HEK293 (cell line): ENCODE results near the gene UQCR11.

ENCODE experiments used
- CTCF ChIA-PET: fragments of 350-600 bp; formaldehyde crosslinking; extraction: SDS; loops from one replicate; lab custom pipeline; 2021; ENCODE audit warnings: antibody characterized with exemption; lab: Yijun Ruan, JAX
- POLR2A ChIA-PET: fragments of 300-600 bp; formaldehyde crosslinking; extraction: SDS; loops from one replicate; lab custom pipeline; 2020; ENCODE audit warnings: antibody characterized with exemption, inconsistent platforms; lab: Yijun Ruan, JAX
- H3K27ac ChIP-seq: fragments of 200-500 bp; sonication (Bioruptor generic); 2 replicates; pipeline ENCODE4 v1.5.1; 2014; ENCODE audit warnings: low read depth, low read length, control low read depth, inconsistent platforms; ENCODE audit errors: extremely low read depth
- H3K36me3 ChIP-seq, 2 experiments: fragments of 200-500 bp in 1 of 2; sonication (Bioruptor generic) in 1 of 2; 1 replicate in 1 of 2; 2 replicates in 1 of 2; pipeline ENCODE4 v1.5.1; 2014 to 2017; ENCODE audit warnings: inconsistent platforms in 2 of 2, low read length in 2 of 2; ENCODE audit not compliant: control insufficient read depth in 2 of 2, insufficient read depth in 1 of 2
- H3K4me1 ChIP-seq: fragments of 200-500 bp; sonication (Bioruptor generic); 2 replicates; pipeline ENCODE4 v1.5.1; 2014; ENCODE audit warnings: mild to moderate bottlenecking, low read length, inconsistent platforms; ENCODE audit not compliant: control insufficient read depth, insufficient read depth
- H3K4me3 ChIP-seq: 2 replicates; pipeline ENCODE4 v1.5.1; 2011; ENCODE audit warnings: low read depth, mild to moderate bottlenecking, control low read depth, low read length, moderate library complexity
- H3K9me3 ChIP-seq: fragments of 200-500 bp; sonication (Bioruptor generic); 2 replicates; pipeline ENCODE4 v1.5.1; 2014; ENCODE audit warnings: low read depth, low read length, inconsistent platforms; ENCODE audit not compliant: control insufficient read depth, insufficient read depth
- ATF2 ChIP-seq: fragments of 450-650 bp; formaldehyde crosslinking; IDR thresholded peaks from 2 replicates; pipeline ENCODE4 v1.5.1; 2016; ENCODE audit warnings: missing biosample characterization, missing genetic modification characterization, low read depth
- ZFHX2 ChIP-seq: fragments of 450-650 bp; formaldehyde crosslinking; conservative IDR thresholded peaks from 2 replicates; pipeline ENCODE4 v1.5.1; 2016; ENCODE audit warnings: missing biosample characterization, missing genetic modification characterization
- ZFP3 ChIP-seq: fragments of 450-650 bp; formaldehyde crosslinking; IDR thresholded peaks from 2 replicates; pipeline ENCODE4 v1.5.1; 2016; ENCODE audit warnings: low read depth, missing biosample characterization, missing genetic modification characterization
- ZFP37 ChIP-seq: fragments of 450-650 bp; formaldehyde crosslinking; IDR thresholded peaks from 2 replicates; pipeline ENCODE4 v1.5.1; 2016; ENCODE audit warnings: missing biosample characterization, missing genetic modification characterization
- ZNF623 ChIP-seq: fragments of 450-650 bp; formaldehyde crosslinking; IDR thresholded peaks from 2 replicates; pipeline ENCODE4 v1.5.1; 2016; ENCODE audit warnings: missing biosample characterization, missing genetic modification characterization
- ZNF677 ChIP-seq: fragments of 450-650 bp; IDR thresholded peaks from 2 replicates; pipeline ENCODE4 v1.5.0; 2018; ENCODE audit warnings: missing biosample characterization, mild to moderate bottlenecking, missing genetic modification characterization, moderate library complexity
- TF ChIP-seq, protein P1 (sequence below): fragments of 450-650 bp; formaldehyde crosslinking; IDR thresholded peaks from 2 replicates; pipeline ENCODE4 v1.5.1; 2016; ENCODE audit warnings: missing biosample characterization, missing genetic modification characterization
- TF ChIP-seq, protein P2 (sequence below): fragments of 450-650 bp; formaldehyde crosslinking; IDR thresholded peaks from 2 replicates; pipeline ENCODE4 v1.5.1; 2016; ENCODE audit warnings: missing biosample characterization, missing genetic modification characterization
- TF ChIP-seq, protein P3 (sequence below): fragments of 450-650 bp; formaldehyde crosslinking; IDR thresholded peaks from 2 replicates; pipeline ENCODE4 v1.5.1; 2016; ENCODE audit warnings: missing biosample characterization, missing genetic modification characterization

UQCR11 gene

DNA sequence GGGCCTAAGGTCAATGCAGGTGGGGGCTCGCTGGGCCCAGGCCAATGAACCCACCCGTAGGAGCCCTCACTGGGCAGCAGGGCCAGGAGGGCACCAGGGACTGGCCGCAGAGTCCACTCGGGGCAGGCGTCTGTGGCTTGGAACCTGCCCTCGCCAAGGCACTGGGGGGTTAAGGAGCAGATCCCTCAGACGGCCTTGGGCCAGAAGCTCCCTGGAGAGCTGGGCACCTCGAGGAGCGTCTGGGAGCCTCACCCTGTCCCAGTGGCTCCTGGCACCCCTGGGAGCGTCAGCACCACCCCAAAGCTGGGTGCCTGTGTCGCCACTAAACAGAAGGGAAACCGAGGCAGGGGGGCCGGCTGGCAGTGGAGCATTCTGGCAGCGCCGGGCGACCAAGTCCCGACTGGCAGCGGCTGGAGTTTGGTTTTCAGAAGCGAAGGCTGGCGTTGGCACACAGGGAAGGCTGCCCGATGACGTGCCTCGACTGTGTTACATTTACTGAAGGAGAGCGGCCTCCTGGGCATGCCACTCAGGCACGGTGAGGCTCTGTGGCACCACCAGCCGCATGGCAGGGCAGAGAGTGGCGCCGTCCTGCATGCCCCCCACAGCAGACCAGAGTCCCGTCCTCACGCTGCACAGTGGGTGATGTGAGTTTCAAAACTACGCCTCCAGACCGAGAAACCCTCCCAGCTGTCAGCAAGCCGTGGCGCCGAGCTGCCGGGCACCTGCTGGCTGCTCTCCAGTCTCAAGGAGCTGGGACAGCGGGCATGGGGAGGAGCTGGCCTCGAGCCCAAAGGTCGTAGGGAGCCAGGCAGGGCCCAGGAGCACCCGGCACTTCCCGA, 28.0 kb downstream of the UQCR11 start:
- H3K4me3 ChIP-seq, result no peak overlapping the region
- no peaks in the 10 kb centered on the region for H3K9me3 ChIP-seq
- ChIA-PET POLR2A (no interaction called here), CTCF (interaction anchor here (0.8 kb wide), 1 partner anchor 28 kb away, joined by 3 read pairs; the partner anchor contains the start of gene UQCR11)
- H3K4me1 ChIP-seq, result no peaks in the 10 kb centered on the region
- H3K27ac ChIP-seq, result no peak overlapping the region
- TF ChIP-seq ATF2 (tag by site-specific recombination), result no peak
- TF ChIP-seq, protein P1, sequence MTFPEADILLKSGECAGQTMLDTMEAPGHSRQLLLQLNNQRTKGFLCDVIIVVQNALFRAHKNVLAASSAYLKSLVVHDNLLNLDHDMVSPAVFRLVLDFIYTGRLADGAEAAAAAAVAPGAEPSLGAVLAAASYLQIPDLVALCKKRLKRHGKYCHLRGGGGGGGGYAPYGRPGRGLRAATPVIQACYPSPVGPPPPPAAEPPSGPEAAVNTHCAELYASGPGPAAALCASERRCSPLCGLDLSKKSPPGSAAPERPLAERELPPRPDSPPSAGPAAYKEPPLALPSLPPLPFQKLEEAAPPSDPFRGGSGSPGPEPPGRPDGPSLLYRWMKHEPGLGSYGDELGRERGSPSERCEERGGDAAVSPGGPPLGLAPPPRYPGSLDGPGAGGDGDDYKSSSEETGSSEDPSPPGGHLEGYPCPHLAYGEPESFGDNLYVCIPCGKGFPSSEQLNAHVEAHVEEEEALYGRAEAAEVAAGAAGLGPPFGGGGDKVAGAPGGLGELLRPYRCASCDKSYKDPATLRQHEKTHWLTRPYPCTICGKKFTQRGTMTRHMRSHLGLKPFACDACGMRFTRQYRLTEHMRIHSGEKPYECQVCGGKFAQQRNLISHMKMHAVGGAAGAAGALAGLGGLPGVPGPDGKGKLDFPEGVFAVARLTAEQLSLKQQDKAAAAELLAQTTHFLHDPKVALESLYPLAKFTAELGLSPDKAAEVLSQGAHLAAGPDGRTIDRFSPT (tag by site-specific recombination), result peak; percentile 52
- H3K36me3 ChIP-seq, result peaks cover 17 to 56% of the 10 kb centered on the region in 2 experiments

DNA sequence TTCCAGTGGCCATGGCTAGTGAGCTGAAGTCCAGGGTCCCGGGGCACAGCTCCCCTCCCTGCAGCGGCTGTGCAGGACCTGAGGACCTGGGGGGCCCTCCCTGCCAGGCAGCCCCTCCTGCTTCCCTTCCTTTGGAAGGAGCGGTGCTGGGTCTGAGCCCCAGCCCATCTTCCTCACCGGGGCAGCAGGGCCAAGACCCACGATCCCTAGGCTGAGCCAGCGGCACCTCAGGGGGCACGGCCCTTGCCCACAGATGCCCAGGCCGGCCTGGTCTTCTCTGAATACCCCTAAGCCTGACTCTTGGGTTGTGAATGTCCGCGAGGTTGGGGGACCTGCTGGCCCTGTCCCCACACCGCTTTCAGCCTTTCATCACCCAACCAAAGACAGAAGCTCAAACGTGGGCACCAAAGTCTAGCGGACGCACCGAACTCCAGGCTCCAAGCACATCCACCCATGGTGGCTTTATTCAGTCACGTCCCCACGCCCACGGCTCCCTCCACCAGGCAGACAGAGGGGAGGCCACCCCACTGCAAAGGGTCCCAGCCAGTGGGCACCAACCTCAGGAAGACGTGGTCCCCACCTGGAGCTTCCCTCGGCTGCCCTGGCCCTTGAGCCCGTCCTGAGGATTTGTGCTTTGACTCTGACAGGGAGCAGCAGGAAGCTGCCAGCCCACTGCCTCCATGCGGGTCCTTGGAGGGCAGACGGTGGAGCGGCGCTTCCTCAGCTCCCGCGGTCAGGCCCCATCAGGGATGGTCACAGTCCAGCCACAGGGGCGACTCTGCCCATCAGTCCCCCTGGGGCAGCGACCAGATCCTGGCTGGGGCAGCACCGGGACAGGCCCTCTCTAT, 28.8 kb downstream of the UQCR11 start:
- Histone ChIP-seq H3K4me3 (no peak overlapping the region), H3K4me1 (no peaks in the 10 kb centered on the region), H3K27ac (no peak overlapping the region), H3K9me3 (no peaks in the 10 kb centered on the region), H3K36me3 (peaks cover 11 to 48% of the 10 kb centered on the region in 2 experiments)
- ChIA-PET CTCF (interaction anchor here (0.5 to 0.8 kb wide), 2 partner anchors 23 to 29 kb away, joined by 3 to 4 read pairs; partner anchors contain the start of gene UQCR11), POLR2A (interaction anchor here (2.6 kb wide), 1 partner anchor 11 kb away, joined by 8 read pairs; no protein-coding TSS in a partner anchor)
- TF ChIP-seq ZFP37 (tag by site-specific recombination) (0 out of 2 replicates have a peak, but pooled peaks have one; percentile 12), ZFHX2 (tag by site-specific recombination) (0 out of 2 replicates have a peak, but pooled peaks have one; percentile 17), ZFP3 (tag by site-specific recombination) (no peak), ZNF677 (tag by site-specific recombination) (no peak), ZNF623 (tag by site-specific recombination) (no peak)
- TF ChIP-seq, protein P2, sequence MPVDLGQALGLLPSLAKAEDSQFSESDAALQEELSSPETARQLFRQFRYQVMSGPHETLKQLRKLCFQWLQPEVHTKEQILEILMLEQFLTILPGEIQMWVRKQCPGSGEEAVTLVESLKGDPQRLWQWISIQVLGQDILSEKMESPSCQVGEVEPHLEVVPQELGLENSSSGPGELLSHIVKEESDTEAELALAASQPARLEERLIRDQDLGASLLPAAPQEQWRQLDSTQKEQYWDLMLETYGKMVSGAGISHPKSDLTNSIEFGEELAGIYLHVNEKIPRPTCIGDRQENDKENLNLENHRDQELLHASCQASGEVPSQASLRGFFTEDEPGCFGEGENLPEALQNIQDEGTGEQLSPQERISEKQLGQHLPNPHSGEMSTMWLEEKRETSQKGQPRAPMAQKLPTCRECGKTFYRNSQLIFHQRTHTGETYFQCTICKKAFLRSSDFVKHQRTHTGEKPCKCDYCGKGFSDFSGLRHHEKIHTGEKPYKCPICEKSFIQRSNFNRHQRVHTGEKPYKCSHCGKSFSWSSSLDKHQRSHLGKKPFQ (tag by site-specific recombination), result no peak
- TF ChIP-seq, protein P1 (tag by site-specific recombination), result 0 out of 2 replicates have a peak, but pooled peaks have one; percentile 45
- TF ChIP-seq, protein P3, sequence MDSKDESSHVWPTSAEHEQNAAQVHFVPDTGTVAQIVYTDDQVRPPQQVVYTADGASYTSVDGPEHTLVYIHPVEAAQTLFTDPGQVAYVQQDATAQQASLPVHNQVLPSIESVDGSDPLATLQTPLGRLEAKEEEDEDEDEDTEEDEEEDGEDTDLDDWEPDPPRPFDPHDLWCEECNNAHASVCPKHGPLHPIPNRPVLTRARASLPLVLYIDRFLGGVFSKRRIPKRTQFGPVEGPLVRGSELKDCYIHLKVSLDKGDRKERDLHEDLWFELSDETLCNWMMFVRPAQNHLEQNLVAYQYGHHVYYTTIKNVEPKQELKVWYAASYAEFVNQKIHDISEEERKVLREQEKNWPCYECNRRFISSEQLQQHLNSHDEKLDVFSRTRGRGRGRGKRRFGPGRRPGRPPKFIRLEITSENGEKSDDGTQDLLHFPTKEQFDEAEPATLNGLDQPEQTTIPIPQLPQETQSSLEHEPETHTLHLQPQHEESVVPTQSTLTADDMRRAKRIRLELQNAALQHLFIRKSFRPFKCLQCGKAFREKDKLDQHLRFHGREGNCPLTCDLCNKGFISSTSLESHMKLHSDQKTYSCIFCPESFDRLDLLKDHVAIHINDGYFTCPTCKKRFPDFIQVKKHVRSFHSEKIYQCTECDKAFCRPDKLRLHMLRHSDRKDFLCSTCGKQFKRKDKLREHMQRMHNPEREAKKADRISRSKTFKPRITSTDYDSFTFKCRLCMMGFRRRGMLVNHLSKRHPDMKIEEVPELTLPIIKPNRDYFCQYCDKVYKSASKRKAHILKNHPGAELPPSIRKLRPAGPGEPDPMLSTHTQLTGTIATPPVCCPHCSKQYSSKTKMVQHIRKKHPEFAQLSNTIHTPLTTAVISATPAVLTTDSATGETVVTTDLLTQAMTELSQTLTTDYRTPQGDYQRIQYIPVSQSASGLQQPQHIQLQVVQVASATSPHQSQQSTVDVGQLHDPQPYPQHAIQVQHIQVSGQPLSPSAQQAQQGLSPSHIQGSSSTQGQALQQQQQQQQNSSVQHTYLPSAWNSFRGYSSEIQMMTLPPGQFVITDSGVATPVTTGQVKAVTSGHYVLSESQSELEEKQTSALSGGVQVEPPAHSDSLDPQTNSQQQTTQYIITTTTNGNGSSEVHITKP (tag by site-specific recombination), result peak; percentile 49; the same call in 1 of the 2 replicates
